Stimulated activated CD4-positive, alpha-beta T cell treated with anti-CD3 and anti-CD28 coated beads, TNF-alpha, amount 100 ng/mL, for 1 hour (primary cell): ENCODE data around the gene MAPK6.
"Not testable (repeated sequence)": the region's sequence is repeated elsewhere in the genome, so short reads cannot be mapped to it uniquely, and the experiment has no call there.

ENCODE experiments used
- DNase-seq, 3 donors: peaks; one replicate each; pipeline ENCODE4 v3.0.0-alpha.2; 2020; ENCODE audit warnings: low read depth in 3 of 3, low spot score in 1 of 3

The MAPK6 gene

GRCh38 chr15:52018693-52019393, at the start of gene MAPK6:
MAPK6 (plus strand) TSS chr15:52019219; CDS start chr15:52046461, 27,242 bp downstream.
- peak; percentile 82 to 96 (median 89) for DNase-seq

GRCh38 chr15:51969728-51970127, 49.3 kb upstream of the MAPK6 start:
- DNase-seq: no peak

GRCh38 chr15:51970132-51970817, 48.7 kb upstream of the MAPK6 start:
- DNase-seq: no peak

GRCh38 chr15:51971032-51971374, 48.0 kb upstream of the MAPK6 start:
- no peak for DNase-seq

- DNase-seq: peak; percentile 66 to 81 (median 77)
Observed at GRCh38 chr15:51971375-51972133, 47.5 kb upstream of the MAPK6 start, which contains the start of gene LEO1. LEO1 (minus strand) TSS chr15:51971778; CDS start chr15:51971745, 33 bp downstream.

- no peak for DNase-seq
Observed at GRCh38 chr15:51973220-51973619, 45.8 kb upstream of the MAPK6 start.

- no peak for DNase-seq
Observed at GRCh38 chr15:51973775-51974174, 45.2 kb upstream of the MAPK6 start.

GRCh38 chr15:51982013-51982769, 36.8 kb upstream of the MAPK6 start:
- DNase-seq: peak in 1 of 3 donors; percentile 12

GRCh38 chr15:51982770-51983103, 36.3 kb upstream of the MAPK6 start:
- no peak for DNase-seq

GRCh38 chr15:51991141-51991540, 27.9 kb upstream of the MAPK6 start:
- no peak for DNase-seq

GRCh38 chr15:51992953-51993352, 26.1 kb upstream of the MAPK6 start:
- no peak for DNase-seq

GRCh38 chr15:52002351-52002750, 16.7 kb upstream of the MAPK6 start:
- DNase-seq: no peak

- DNase-seq: not testable (repeated sequence)
Observed at GRCh38 chr15:52003089-52003488, 15.9 kb upstream of the MAPK6 start.

GRCh38 chr15:52003710-52004109, 15.3 kb upstream of the MAPK6 start:
- DNase-seq: no peak

GRCh38 chr15:52004806-52005205, 14.2 kb upstream of the MAPK6 start:
- no peak for DNase-seq

GRCh38 chr15:52005748-52006701, 13.0 kb upstream of the MAPK6 start:
- no peak for DNase-seq

- DNase-seq: no peak
Observed at GRCh38 chr15:52006702-52007340, 12.2 kb upstream of the MAPK6 start.

- no peak for DNase-seq
Observed at GRCh38 chr15:52008359-52008697, 10.7 kb upstream of the MAPK6 start.

- DNase-seq: no peak
Observed at GRCh38 chr15:52008698-52009434, 10.2 kb upstream of the MAPK6 start.
